Measurements from ENCODE around the gene SMAD5.

SMAD5 gene

DNA sequence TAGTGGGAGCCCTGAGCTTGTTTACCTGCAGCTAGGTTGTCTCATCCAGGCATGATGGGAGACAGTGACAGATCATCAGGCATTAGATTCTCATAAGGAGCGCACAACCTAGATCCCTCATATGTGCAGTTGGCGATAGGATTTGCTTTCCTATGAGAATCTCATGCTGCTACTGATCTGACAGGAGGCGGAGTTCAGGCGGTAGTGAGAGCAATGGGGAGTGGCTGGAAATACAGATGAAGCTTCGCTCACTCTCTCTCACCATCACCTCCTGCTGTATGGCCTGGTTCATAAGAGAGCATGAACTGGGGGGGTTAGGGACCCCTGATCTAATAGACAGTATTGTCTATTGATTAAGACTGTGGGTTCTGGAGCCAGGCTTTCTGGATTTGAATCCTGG is 24.9 kb downstream of the SMAD5 start:
- no peak for DNase-seq

GRCh38 chr5:136159457-136159856 is 26.8 kb downstream of the SMAD5 start:
- DNase-seq = no peak

DNA sequence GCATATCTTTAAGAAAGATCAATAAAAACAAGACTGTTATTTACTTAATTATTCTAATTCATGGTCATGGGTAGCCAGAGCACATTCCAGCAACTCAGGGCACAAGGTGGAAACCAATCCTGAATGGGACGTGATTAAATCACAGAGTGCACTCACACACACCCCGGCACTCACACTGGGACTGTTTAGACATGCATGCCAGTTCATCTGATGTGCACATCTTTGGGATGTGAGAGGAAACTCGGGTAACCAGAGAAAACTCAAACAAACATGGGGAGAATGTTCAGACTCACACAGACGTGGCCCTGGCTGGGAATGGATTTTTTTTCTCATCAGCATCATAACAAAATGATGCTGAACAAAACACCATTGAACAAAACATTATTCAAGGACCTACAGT is 29.4 kb downstream of the SMAD5 start:
- no peak for DNase-seq

DNA sequence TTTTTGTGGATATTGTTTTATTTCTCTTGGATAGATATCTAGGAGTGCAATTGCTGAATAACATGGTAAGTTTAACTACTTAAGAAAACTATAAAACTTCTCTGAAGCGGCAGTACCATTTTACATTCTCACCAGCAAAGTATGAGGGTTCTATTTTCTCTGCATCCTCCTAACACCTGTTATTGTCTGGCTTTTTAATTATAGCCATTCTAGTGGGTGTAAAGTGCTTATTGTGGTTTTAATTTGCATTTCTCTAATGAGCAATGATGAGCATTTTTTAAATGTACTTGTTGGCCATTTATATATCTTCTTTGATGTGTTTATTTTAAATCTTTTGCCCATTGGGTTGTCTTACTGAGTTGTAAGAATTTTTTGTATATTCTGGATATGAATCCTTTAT is 31.6 kb downstream of the SMAD5 start:
- DNase-seq = no peak

- DNase-seq = no peak
Measured at GRCh38 chr5:136166909-136167308, 34.3 kb downstream of the SMAD5 start.

- no peak for DNase-seq
Measured at GRCh38 chr5:136169218-136169617, 36.6 kb downstream of the SMAD5 start.

- no peak for DNase-seq
Measured at GRCh38 chr5:136174021-136174659, 41.5 kb downstream of the SMAD5 start.

DNA sequence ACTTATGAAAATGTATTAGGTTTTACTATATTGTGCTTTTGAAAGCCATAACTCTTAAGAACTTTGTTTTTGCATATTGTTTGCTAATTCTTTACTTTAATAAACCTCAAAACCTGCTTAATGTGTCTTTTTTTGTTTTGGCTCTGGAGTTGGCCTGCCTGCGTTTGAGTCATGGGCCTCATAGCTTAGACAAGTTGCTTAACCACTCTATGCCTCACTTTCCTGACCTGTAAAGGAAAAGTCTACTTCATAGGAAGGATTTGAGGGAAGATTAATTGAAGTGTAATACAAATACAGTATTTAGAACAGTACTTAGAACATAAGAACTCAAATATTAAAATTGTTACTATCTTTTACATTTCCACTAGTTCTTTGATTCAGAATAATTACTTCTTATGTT is 50.0 kb downstream of the SMAD5 start:
- DNase-seq = no peak

GRCh38 chr5:136185974-136186665 is 53.5 kb downstream of the SMAD5 start:
- DNase-seq = no peak

DNA sequence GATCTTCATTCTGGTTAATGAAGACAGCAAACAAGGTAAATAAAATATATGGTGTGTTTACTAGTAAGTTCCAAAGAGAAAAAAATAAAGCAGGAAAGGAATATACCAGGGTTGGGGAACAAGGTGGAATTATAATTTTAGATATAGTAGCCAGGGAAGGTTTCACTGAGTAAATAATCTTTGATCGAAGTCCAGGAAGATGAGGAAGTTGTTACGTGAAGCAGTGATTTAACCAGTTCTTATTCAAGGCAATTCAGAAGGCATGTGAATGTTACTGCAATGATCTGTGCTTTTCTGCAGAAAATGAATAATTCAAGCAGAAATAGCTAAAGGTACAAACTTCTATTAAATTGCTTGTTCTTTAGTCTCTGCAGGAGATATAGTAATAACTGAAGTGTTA is 54.2 kb downstream of the SMAD5 start:
- DNase-seq = no peak

- DNase-seq = no peak
Measured at GRCh38 chr5:136188859-136189258, 56.2 kb downstream of the SMAD5 start.

DNA sequence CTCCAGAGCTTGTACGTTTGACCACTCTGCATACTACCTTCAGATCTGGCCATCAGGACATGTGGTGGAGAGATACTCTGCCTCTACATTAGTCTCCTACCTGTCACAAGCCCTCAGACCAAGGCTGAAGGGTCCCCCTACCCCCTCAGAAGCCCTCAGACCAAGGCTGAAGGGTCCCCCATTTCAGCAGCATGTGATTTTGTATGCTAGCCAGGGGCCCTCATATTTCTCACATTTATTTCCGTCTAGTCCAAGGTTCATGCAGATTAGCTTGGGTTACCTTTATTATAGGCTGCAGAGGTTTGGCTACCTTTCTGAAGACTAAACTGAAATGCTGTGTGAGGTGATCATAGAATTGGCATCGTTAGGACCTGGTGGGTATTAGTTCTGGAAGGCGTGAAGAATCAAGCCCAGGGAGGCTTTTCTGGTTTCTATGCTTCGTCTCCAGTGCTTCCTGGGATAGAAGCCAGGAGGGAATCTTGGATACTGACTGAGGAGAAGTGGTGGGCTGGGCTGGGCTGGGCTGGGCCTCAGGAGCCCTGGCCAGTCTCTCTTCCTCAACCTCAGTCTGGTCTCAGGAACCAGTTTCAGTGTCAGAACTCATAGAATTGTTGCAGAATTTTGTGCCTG is 57.6 kb downstream of the SMAD5 start:
- DNase-seq = no peak

GRCh38 chr5:136190904-136191303 is 58.3 kb downstream of the SMAD5 start:
- no peak for DNase-seq

- DNase-seq = no peak
Measured at GRCh38 chr5:136191304-136192014, 58.8 kb downstream of the SMAD5 start.

DNA sequence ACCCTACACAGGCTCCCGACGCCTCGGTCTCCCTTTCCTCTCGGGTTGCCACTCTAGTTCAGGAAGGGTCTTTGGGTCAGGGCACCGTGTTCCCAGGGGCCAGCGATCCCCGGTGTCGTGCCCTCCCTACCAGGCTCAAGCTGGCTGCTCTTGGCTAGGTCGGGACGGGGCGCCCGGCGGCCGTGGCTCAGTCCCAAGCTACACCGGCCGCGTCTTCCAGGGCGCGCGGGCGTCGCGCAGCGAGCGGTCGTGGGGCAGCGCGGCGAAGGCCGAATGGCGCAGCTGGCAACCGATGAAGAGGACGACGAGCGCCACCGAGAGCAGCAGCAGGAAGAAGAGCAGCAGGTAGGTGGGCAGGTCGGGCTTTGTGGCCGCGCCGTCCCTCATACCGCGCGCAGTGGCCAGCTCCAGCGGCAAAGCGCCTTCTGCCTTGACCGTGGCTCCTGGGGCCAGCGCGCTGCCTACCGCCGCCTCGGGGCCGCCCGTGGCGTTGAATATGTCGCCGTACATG is 59.4 kb downstream of the SMAD5 start:
- DNase-seq = no peak

DNA sequence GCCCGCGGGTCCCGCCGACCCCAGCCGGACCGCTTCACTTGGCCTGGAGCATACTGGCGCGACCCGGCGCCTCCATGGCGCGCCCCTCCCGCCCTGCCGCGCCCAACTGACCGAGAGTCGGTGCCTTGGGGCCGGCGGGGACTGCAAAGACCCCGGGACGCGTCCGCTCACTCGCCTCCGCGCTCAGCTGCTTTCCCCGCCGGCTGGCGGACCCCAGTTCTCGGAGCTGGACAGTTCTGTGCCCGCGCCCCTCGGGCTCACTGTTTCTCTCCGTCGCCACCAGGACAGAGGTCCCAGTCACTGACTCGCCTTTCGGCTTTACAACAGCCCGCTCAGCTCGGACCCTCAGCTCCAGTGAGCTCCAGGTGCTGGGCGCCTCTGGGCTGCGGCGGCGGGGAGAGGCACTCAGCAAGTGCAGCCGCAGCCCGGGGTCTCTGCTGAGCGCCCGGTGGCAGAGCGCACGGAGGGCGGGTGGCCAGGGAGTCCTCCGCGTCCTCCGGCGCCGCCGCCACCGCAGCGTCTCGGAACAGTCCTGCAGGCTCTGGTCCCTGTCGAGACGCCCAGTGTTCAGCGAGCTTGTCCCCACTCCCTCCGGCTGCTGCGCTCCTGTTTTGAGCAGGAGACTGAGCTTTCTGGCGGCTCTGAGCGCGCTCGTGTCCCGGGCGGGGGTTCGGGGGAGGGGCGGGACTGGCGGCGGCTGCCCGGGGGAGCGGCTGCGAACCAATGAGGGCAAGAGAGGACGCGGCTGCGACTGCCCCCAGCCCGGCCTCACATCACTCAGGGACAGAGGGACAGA is 60.1 kb downstream of the SMAD5 start, which contains the start of gene SMIM32:
SMIM32 (minus strand) TSS at position 637 of the 796 bp plus-strand sequence. CDS start 638 bp downstream, outside the sequence.
- DNase-seq = no peak

GRCh38 chr5:136193322-136193935 is 60.8 kb downstream of the SMAD5 start:
- DNase-seq = no peak

- no peak for DNase-seq
Measured at GRCh38 chr5:136194576-136194975, 61.9 kb downstream of the SMAD5 start.

DNA sequence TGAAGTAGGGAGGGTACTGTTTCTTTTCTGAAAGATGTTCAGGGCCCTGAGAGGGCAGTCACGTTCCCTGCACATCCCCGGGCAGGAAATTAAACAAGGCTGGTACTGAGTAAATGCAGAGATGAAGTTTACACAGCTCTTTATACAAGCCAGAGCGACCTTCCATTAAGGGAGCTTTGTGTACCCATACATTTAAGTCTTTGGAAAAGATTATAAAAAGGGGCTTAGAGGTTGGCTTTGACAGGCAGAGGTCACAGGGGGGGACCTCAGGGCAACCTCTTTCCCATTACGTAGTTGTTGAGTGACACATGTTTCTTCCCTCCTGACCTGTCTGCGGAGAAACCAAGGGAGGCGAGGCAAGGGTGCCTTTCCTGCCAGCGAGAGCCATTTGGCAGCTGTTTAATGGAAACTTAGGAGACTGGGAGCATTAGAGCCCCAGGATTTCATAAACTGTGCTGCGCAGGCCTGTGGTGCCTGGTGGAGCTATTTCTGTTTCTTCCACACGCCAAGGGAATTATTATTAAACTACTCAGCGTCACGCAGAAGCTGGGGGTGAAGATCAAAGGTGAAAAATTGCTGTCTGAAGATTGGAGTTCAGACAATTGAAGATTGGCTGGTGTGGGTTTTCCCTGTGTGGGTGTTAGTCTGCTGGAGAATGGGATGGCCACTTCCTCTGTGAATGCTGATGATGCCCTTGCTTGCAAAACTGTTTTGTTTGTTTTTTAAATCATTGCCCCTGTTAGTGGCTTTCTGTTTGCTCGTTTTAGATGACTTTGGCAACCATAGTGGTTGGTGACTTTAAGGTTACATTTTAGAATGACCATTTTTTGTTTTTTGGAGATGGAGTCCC is 63.6 kb downstream of the SMAD5 start:
- DNase-seq = no peak

DNA sequence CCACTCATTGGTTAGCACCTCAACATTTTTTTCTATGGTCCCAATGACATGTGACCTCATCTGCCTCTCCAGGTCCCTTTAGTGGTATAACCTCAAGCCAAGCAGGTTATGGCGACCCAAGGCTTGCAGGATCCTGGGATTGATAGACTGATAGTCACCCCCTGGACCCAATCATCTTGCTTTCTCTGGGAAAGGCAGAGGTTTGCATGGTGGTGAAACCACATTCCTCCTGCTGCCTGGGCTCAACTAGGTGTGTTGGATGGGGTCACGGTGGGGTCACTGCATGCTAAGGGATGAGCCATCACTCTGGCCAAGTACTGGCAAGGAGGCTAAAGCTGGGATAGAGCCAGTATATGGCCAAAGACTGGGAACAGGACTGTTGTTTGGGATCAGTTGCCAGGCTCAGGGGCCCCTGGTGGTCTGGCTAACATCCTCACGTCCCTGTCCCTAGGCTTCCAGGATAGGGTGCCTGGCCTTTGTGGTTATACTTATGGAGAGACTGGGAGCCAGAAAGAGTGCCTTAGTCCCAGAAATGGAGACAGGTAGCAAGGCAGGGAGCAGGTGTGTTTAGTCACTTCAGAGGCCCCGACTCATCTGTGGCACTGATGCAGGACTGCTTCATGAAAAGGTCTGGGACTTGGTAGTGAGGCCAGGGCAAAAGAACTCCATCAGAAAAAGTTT is 65.0 kb downstream of the SMAD5 start:
- no peak for DNase-seq
